ENCODE data around the gene FRMD4B.

FRMD4B gene

GRCh38 chr3:69413551-69414207, 27.8 kb upstream of the FRMD4B start:
- Mint-ChIP-seq H3K4me3 (no peak overlapping the region), H3K36me3 (ENCODE audit: low read depth) (peaks cover 23% of the 10 kb centered on the region), H3K27me3 (no peaks in the 10 kb centered on the region), H3K4me1 (ENCODE audit: low read depth) (peaks cover 18% of the 10 kb centered on the region), H3K27ac (no peak overlapping the region), H3K9me3 (no peaks in the 10 kb centered on the region)
- intact Hi-C loops (cut with micrococcal nuclease) = loop anchor here (5.0 kb wide), 1 partner anchor 106 kb away; no protein-coding TSS in a partner anchor

DNA sequence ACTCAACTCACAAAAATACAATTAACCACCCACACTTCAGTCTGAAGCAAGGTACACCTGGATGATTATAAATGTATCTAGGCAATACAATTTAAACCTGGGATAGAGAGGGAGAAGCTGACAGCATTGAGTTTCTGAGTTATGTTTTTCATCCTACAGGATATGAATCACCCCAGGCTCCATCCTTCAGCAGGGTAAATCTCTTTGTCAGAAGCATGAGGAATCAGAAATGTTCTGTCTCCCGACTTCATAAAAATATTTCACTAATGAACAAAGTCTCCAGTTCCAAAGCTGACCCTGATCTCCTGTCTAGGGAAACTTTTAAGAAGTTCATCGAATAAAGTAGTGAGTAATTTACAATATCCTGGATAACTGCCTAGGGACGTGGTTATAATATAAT, 25.5 kb upstream of the FRMD4B start:
- H3K9me3 Mint-ChIP-seq = no peaks in the 10 kb centered on the region
- H3K27me3 Mint-ChIP-seq = no peaks in the 10 kb centered on the region
- no peak overlapping the region for H3K27ac Mint-ChIP-seq
- no peak overlapping the region for H3K4me3 Mint-ChIP-seq
- intact Hi-C loops (cut with micrococcal nuclease) = loop anchor here (5.0 kb wide), 1 partner anchor 104 kb away; no protein-coding TSS in a partner anchor
- peaks cover 24% of the 10 kb centered on the region for H3K4me1 Mint-ChIP-seq (ENCODE audit: low read depth)
- H3K36me3 Mint-ChIP-seq (ENCODE audit: low read depth) = peaks cover 22% of the 10 kb centered on the region

DNA sequence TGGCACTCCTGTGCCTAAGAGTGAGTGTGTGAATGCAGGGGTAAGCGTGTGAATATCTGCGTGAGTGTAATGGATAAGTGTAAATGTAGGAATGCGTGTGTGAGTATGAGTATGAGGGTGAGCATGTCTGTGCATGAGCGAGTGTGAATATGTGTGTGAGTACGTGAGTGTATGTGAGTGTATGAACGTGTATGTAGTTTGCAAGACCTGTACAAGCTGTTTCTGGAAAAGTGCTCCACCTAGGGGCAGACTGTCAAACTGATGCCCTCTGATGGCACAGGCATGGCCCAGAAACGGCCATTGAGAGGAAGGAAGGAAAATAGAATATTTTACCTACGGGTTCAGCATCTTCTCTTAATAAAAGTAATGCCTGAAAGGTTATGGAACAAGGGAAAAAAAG, 24.4 kb upstream of the FRMD4B start:
- intact Hi-C loops (cut with micrococcal nuclease) = loop anchor here (1.0 to 5.0 kb wide), 2 partner anchors 86 to 103 kb away; no protein-coding TSS in a partner anchor
- peak overlapping the region; percentile 67 for H3K27ac Mint-ChIP-seq
- no peaks in the 10 kb centered on the region for H3K27me3 Mint-ChIP-seq
- peaks cover 5% of the 10 kb centered on the region for H3K9me3 Mint-ChIP-seq
- peaks cover 32% of the 10 kb centered on the region for H3K36me3 Mint-ChIP-seq (ENCODE audit: low read depth)
- H3K4me1 Mint-ChIP-seq (ENCODE audit: low read depth) = peaks cover 24% of the 10 kb centered on the region
- H3K4me3 Mint-ChIP-seq = no peak overlapping the region

DNA sequence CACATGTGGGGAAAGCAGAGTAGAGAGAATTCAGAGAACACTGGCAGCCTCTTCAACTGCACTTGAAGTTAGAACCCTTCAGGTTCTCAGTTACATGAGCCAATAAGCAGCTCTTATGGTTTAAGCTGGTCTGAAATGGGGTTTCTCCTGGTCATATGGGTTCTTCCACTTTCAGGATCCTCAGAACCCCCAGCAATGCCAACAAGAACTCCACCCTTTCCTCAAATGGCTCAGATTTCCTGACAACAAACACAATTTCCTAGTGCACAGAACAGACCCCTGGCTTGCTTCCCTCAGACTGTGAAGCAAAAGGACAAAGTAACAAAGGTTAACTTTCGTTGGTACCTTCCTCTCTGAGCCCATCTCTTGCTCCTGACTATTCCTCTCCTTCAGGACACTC, 23.9 kb upstream of the FRMD4B start:
- Mint-ChIP-seq H3K9me3 (peaks cover 9% of the 10 kb centered on the region), H3K27me3 (no peaks in the 10 kb centered on the region), H3K36me3 (ENCODE audit: low read depth) (peaks cover 37% of the 10 kb centered on the region), H3K27ac (peak overlapping the region; percentile 67), H3K4me1 (ENCODE audit: low read depth) (peaks cover 24% of the 10 kb centered on the region), H3K4me3 (no peak overlapping the region)
- intact Hi-C loops (cut with micrococcal nuclease) = loop anchor here (1.0 to 5.0 kb wide), 3 partner anchors 38 to 103 kb away; no protein-coding TSS in a partner anchor

- intact Hi-C loops (cut with micrococcal nuclease) = loop anchor here (5.0 kb wide), 1 partner anchor 37 kb away; no protein-coding TSS in a partner anchor
- H3K27ac Mint-ChIP-seq = peak overlapping the region; percentile 67
- peaks cover 24% of the 10 kb centered on the region for H3K4me1 Mint-ChIP-seq (ENCODE audit: low read depth)
- H3K27me3 Mint-ChIP-seq = no peaks in the 10 kb centered on the region
- H3K36me3 Mint-ChIP-seq (ENCODE audit: low read depth) = peaks cover 41% of the 10 kb centered on the region
- peaks cover 11% of the 10 kb centered on the region for H3K9me3 Mint-ChIP-seq
- H3K4me3 Mint-ChIP-seq = no peak overlapping the region
Measured at GRCh38 chr3:69409011-69409410, 23.1 kb upstream of the FRMD4B start.

DNA sequence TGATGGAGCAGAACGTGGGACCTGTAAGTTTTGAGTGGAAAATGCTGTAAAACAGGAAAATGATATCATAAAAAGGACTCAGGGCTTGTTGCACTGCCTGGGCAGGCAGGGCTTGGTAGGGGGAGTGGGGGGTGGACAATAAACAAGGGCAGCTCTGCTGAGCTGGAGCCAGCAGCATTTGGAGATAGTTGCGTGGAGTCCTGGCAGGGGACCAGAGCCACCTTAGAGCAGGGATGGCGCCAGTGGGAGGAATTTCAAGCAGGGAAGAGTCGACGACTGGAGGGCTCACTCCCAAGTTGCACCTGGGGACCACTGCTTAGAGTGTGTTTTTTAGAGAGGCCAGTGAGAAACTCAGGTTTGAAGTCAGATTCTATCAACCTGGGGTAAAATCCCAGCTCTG, 22.7 kb upstream of the FRMD4B start:
- peaks cover 11% of the 10 kb centered on the region for H3K9me3 Mint-ChIP-seq
- no peak overlapping the region for H3K4me3 Mint-ChIP-seq
- intact Hi-C loops (cut with micrococcal nuclease) = loop anchor here (5.0 kb wide), 1 partner anchor 36 kb away; no protein-coding TSS in a partner anchor
- H3K27ac Mint-ChIP-seq = peak overlapping the region; percentile 67
- H3K27me3 Mint-ChIP-seq = no peaks in the 10 kb centered on the region
- peaks cover 27% of the 10 kb centered on the region for H3K4me1 Mint-ChIP-seq (ENCODE audit: low read depth)
- peaks cover 41% of the 10 kb centered on the region for H3K36me3 Mint-ChIP-seq (ENCODE audit: low read depth)

DNA sequence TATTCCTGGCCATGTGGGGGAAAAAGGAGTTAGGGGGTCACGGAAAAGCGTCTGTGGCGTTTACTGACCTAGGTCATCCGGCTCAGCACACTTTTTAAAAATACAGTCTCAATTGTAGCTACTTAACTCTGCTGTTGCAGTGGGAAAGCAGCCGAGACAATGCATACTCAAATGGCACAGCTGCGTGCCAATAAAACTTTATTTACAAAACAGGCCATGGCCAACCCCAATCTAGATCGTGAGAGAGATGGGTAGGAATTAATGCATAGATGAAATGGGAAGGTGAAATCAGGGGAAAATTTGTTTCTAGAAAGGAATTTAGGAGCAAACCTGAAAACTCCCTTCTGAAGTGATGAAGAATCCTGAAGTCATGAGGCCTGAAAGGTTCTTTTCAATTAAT, 22.0 kb upstream of the FRMD4B start:
- Mint-ChIP-seq H3K4me3 (no peak overlapping the region), H3K9me3 (peaks cover 11% of the 10 kb centered on the region), H3K27me3 (no peaks in the 10 kb centered on the region), H3K4me1 (ENCODE audit: low read depth) (peaks cover 31% of the 10 kb centered on the region), H3K27ac (peak overlapping the region; percentile 67), H3K36me3 (ENCODE audit: low read depth) (peaks cover 41% of the 10 kb centered on the region)
- intact Hi-C loops (cut with micrococcal nuclease) = loop anchor here (5.0 kb wide), 1 partner anchor 36 kb away; no protein-coding TSS in a partner anchor

DNA sequence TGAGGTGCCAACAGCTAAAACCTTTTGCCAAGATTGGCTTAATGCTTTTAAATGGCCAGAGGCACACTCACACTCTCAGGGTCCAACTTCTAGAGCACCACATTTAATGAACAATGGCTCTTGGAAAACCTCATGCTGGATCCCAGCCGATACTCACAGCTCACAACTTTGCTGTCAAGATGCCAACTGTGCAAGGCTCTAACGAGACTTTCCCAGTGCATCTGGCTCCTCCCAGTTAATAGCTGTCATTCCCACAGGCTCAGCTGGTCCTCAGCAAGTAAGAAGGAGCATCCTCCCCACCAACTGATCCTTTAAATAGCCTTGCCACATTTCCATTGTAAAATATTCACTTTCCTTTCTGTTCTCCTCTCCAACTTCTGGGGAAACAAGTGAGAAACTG, 20.3 kb upstream of the FRMD4B start:
- H3K36me3 Mint-ChIP-seq (ENCODE audit: low read depth) = peaks cover 41% of the 10 kb centered on the region
- no peak overlapping the region for H3K4me3 Mint-ChIP-seq
- no peak overlapping the region for H3K27ac Mint-ChIP-seq
- peaks cover 31% of the 10 kb centered on the region for H3K4me1 Mint-ChIP-seq (ENCODE audit: low read depth)
- peaks cover 11% of the 10 kb centered on the region for H3K9me3 Mint-ChIP-seq
- intact Hi-C loops (cut with micrococcal nuclease) = loop anchor here (5.0 kb wide), 1 partner anchor 34 kb away; no protein-coding TSS in a partner anchor
- H3K27me3 Mint-ChIP-seq = no peaks in the 10 kb centered on the region

GRCh38 chr3:69405067-69405466, 19.2 kb upstream of the FRMD4B start:
- intact Hi-C loops (cut with micrococcal nuclease) = loop anchor here (5.0 kb wide), 1 partner anchor 33 kb away; no protein-coding TSS in a partner anchor

DNA sequence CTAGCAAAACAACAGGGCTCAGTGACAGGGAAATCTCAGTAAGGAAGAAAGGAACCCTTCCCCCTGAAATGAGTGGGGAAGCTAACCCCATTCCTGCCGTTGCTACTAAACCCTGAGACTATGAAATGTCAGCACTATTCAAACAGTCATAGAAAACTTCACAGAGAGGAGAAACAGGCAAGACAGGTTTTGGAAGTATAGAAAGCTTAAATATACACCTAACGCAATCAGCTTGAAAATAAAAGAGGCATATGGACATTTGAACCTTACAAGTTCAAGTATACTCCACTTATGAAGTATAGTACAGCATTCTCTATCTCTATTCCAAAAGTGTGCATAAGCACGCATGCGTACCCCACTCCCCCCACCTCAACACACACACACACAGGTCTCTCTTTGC, 17.6 kb upstream of the FRMD4B start:
- intact Hi-C loops (cut with micrococcal nuclease) = no loop called here
- Mint-ChIP-seq H3K4me3 (no peak overlapping the region), H3K27me3 (no peaks in the 10 kb centered on the region), H3K27ac (no peak overlapping the region), H3K36me3 (ENCODE audit: low read depth) (peaks cover 46% of the 10 kb centered on the region), H3K9me3 (peaks cover 11% of the 10 kb centered on the region), H3K4me1 (ENCODE audit: low read depth) (peaks cover 19% of the 10 kb centered on the region)

More at GRCh38 chr3:69405067-69405466, 19.2 kb upstream of the FRMD4B start:
- Mint-ChIP-seq H3K9me3 (peaks cover 11% of the 10 kb centered on the region), H3K27ac (no peak overlapping the region), H3K36me3 (ENCODE audit: low read depth) (peaks cover 44% of the 10 kb centered on the region), H3K4me3 (no peak overlapping the region), H3K27me3 (no peaks in the 10 kb centered on the region), H3K4me1 (ENCODE audit: low read depth) (peaks cover 27% of the 10 kb centered on the region)

DNA sequence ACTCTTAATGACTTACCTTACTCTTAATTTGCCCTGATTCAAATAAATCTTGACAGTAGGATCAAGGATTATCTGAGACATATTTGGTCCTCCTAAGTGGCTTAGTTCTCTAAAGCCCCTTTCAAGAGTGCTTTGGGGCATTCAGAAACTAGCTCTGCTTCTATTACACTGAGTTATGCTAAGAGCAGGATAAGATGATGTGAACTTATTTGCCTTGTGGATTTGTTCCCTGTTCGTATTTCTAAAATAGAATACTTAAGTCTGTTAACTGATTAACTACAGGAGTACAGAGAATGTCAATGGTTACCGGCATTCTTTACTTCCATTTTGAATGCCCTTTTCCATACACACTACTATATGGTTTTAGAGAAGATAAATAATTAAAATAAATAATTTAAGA, 14.8 kb upstream of the FRMD4B start:
- Mint-ChIP-seq H3K9me3 (peaks cover 10% of the 10 kb centered on the region), H3K27me3 (no peaks in the 10 kb centered on the region), H3K27ac (no peak overlapping the region), H3K4me3 (no peak overlapping the region), H3K36me3 (ENCODE audit: low read depth) (peaks cover 27% of the 10 kb centered on the region), H3K4me1 (ENCODE audit: low read depth) (peaks cover 15% of the 10 kb centered on the region)
- intact Hi-C loops (cut with micrococcal nuclease) = no loop called here

DNA sequence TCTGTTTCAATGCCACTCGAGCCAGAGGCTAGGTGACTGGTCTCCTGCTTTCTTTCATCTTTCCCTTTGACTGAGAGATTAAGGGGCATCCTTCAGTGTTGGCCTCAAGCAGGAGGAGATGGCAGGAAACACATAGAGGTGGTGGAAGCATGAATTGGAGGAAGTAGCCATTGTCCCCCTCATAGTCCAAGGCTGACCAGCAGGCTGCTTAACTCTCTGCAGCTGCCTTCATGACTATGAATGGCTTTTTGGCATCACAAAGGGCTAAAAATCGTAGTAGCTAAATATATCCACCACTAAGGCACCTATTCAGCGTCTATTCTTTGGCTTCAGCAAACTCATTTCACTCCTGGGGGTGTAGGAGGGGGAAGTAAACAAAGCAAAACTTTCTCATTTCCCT, 7.0 kb upstream of the FRMD4B start:
- H3K27ac Mint-ChIP-seq = no peak overlapping the region
- H3K9me3 Mint-ChIP-seq = no peaks in the 10 kb centered on the region
- H3K36me3 Mint-ChIP-seq (ENCODE audit: low read depth) = peaks cover 6% of the 10 kb centered on the region
- intact Hi-C loops (cut with micrococcal nuclease) = no loop called here
- peaks cover 36% of the 10 kb centered on the region for H3K4me1 Mint-ChIP-seq (ENCODE audit: low read depth)
- H3K27me3 Mint-ChIP-seq = no peaks in the 10 kb centered on the region
- no peak overlapping the region for H3K4me3 Mint-ChIP-seq

GRCh38 chr3:69392415-69392814, 6.5 kb upstream of the FRMD4B start:
- peaks cover under 1% of the 10 kb centered on the region for H3K27me3 Mint-ChIP-seq
- peak overlapping the region; percentile 66 for H3K27ac Mint-ChIP-seq
- no peak overlapping the region for H3K4me3 Mint-ChIP-seq
- H3K36me3 Mint-ChIP-seq (ENCODE audit: low read depth) = peaks cover 6% of the 10 kb centered on the region
- no peaks in the 10 kb centered on the region for H3K9me3 Mint-ChIP-seq
- peaks cover 36% of the 10 kb centered on the region for H3K4me1 Mint-ChIP-seq (ENCODE audit: low read depth)
- intact Hi-C loops (cut with micrococcal nuclease) = no loop called here

DNA sequence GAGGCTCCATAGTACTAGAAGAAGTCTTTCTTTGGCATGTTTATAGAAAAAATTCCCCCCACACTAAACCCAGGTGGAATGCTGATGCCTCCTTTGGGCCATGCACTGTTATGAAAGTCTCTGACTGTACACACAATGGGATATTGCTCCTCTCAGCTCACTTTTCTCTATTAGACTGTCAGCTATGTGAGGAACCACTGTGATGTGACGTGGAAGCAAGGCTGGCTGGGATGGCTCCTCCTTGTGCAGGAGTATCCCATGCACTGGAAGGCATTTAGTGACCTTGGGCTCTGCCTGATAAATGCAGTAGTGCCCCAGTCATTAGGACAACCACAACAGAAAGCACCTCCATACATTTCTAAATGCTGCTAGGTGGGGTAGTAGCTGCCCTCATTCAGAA, 5.7 kb upstream of the FRMD4B start:
- Mint-ChIP-seq H3K27me3 (peaks cover 5% of the 10 kb centered on the region), H3K27ac (no peak overlapping the region), H3K4me3 (no peak overlapping the region), H3K36me3 (ENCODE audit: low read depth) (no peaks in the 10 kb centered on the region), H3K4me1 (ENCODE audit: low read depth) (peaks cover 37% of the 10 kb centered on the region), H3K9me3 (no peaks in the 10 kb centered on the region)
- intact Hi-C loops (cut with micrococcal nuclease) = no loop called here
